Vagina (tissue), 2 donors: ENCODE results near the gene PTPN3. TPM values are rescaled to one million over a fixed set of nuclear protein-coding genes. Genes with fewer than 3 reads are reported as not detected.
"Not testable (repeated sequence)": the region's sequence is repeated elsewhere in the genome, so short reads cannot be mapped to it uniquely, and the experiment has no call there.

Experiments
- DNase-seq, 2 donors: peaks; one replicate each; pipeline ENCODE4 v3.0.0-alpha.2; 2017; ENCODE audit errors: extremely low spot score in 2 of 2
- H3K27ac ChIP-seq: fragments of 200-600 bp; sonication (generic); one replicate; pipeline ENCODE4 v1.5.1; 2019
- H3K27me3 ChIP-seq: fragments of 200-600 bp; sonication (generic); one replicate; pipeline ENCODE4 v1.5.1; 2019
- H3K36me3 ChIP-seq, 2 donors: fragments of 200-600 bp; sonication (generic); one replicate each; pipeline ENCODE4 v1.5.1; 2017 to 2019
- H3K4me1 ChIP-seq: fragments of 200-600 bp; sonication (generic); one replicate; pipeline ENCODE4 v1.5.1; 2019
- H3K4me3 ChIP-seq, 2 donors: fragments of 200-600 bp; sonication (generic); 1 replicate in 1 of 2; 2 replicates in 1 of 2; pipeline ENCODE4 v1.5.1; 2016 to 2019
- H3K9me3 ChIP-seq: fragments of 200-600 bp; sonication (generic); one replicate; pipeline ENCODE4 v1.5.1; 2019
- POLR2A ChIP-seq, 2 donors: fragments of 450-650 bp; IDR thresholded peaks; one replicate each; pipeline ENCODE4 v1.6.1; 2017; ENCODE audit warnings: antibody characterized with exemption in 2 of 2, mild to moderate bottlenecking in 2 of 2, moderate library complexity in 2 of 2
- POLR2AphosphoS5 ChIP-seq, 2 donors: sonication (generic); formaldehyde crosslinking; IDR thresholded peaks; one replicate each; pipeline ENCODE4 v1.9.0; 2017; ENCODE audit warnings: antibody characterized with exemption in 2 of 2, mild to moderate bottlenecking in 2 of 2, low read depth in 1 of 2; ENCODE audit not compliant: insufficient read depth in 1 of 2
- intact Hi-C: fragments of 100-400 bp; cut with DNase I; formaldehyde crosslinking; loops from one replicate; pipeline ENCODE4 v1.15.1; 2023
- total RNA-seq: library from RNA; depleted of rRNA; stranded (reverse); fragments of >200 nt; gene quantifications from one replicate; pipeline ENCODE4 v1.2.3, GENCODE V29; 2016
- TF ChIP-seq, protein P1 (sequence below), 3 experiments: fragments of 450-650 bp in 2 of 3; fragments of 200-600 bp in 1 of 3; sonication (generic) in 1 of 3; IDR thresholded peaks; one replicate each; pipeline ENCODE4 v1.5.1; 2017 to 2019; ENCODE audit warnings: antibody characterized with exemption in 3 of 3, mild to moderate bottlenecking in 2 of 3, moderate library complexity in 2 of 3

The PTPN3 gene
- total RNA-seq, 1 donor from 2014 or later, result 15.5 TPM

DNA sequence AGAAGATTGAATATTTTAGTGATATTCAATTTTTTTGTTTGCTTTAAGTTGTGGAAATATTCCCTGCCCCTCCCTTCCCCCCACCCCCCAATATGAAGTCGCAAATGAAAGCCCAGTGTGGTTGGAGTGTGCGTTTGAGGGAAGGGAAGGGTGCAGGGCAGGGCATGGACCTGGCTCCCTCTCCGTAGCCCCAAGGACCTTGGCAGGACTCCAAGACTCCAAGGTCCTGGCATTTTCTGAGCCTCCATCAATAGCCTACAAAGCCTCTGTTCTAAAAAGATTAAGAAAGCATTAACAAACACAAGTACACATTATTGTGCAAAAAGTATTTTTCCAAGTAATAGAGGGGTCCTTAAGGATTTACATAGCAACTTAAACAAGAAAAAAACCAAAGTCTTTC lies 38.8 kb upstream of the PTPN3 start:
- H3K27ac ChIP-seq, result peak overlapping the region; percentile 18
- DNase-seq, result no peak
- no peaks in the 10 kb centered on the region for H3K36me3 ChIP-seq
- H3K4me3 ChIP-seq, result no peak overlapping the region
- intact Hi-C loops, result no loop called here
- H3K9me3 ChIP-seq, result no peaks in the 10 kb centered on the region
- no peaks in the 10 kb centered on the region for H3K4me1 ChIP-seq
- no peaks in the 10 kb centered on the region for H3K27me3 ChIP-seq
- TF ChIP-seq POLR2A (IDR thresholded peaks at IDR 0.05) (no peak), POLR2AphosphoS5 (IDR thresholded peaks at IDR 0.05; ENCODE audit: insufficient read depth in 1 of 2, low read depth in 1 of 2) (no peak)
- TF ChIP-seq, protein P1, sequence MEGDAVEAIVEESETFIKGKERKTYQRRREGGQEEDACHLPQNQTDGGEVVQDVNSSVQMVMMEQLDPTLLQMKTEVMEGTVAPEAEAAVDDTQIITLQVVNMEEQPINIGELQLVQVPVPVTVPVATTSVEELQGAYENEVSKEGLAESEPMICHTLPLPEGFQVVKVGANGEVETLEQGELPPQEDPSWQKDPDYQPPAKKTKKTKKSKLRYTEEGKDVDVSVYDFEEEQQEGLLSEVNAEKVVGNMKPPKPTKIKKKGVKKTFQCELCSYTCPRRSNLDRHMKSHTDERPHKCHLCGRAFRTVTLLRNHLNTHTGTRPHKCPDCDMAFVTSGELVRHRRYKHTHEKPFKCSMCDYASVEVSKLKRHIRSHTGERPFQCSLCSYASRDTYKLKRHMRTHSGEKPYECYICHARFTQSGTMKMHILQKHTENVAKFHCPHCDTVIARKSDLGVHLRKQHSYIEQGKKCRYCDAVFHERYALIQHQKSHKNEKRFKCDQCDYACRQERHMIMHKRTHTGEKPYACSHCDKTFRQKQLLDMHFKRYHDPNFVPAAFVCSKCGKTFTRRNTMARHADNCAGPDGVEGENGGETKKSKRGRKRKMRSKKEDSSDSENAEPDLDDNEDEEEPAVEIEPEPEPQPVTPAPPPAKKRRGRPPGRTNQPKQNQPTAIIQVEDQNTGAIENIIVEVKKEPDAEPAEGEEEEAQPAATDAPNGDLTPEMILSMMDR (IDR thresholded peaks at IDR 0.05), result no peak

DNA sequence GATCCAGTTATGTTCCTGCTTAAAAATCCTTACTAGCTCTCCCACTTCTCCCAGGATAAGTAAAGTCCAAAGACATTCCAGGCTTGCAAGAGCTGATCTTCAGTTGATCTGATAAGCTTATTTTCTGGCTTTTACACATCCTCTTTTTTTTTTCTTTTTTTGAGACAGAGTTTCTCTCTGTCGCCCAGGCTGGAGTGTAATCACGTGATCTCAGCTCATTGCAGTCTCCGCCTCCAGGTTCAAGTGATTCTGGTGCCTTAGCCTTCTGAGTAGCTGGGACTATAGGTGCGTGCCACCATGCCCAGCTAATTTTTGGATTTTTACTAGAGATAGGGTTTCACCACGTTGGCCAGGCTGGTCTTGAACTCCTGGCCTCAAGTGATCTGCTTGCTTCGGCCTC lies 37.3 kb upstream of the PTPN3 start:
- intact Hi-C loops, result no loop called here
- no peak overlapping the region for H3K27ac ChIP-seq
- H3K4me1 ChIP-seq, result no peaks in the 10 kb centered on the region
- H3K9me3 ChIP-seq, result no peaks in the 10 kb centered on the region
- TF ChIP-seq, protein P1 (IDR thresholded peaks at IDR 0.05), result no peak
- TF ChIP-seq POLR2A (IDR thresholded peaks at IDR 0.05), result no peak
- no peak for TF ChIP-seq POLR2AphosphoS5 (IDR thresholded peaks at IDR 0.05; ENCODE audit: insufficient read depth in 1 of 2, low read depth in 1 of 2)
- no peaks in the 10 kb centered on the region for H3K36me3 ChIP-seq
- no peak overlapping the region for H3K4me3 ChIP-seq
- no peaks in the 10 kb centered on the region for H3K27me3 ChIP-seq
- DNase-seq, result no peak

DNA sequence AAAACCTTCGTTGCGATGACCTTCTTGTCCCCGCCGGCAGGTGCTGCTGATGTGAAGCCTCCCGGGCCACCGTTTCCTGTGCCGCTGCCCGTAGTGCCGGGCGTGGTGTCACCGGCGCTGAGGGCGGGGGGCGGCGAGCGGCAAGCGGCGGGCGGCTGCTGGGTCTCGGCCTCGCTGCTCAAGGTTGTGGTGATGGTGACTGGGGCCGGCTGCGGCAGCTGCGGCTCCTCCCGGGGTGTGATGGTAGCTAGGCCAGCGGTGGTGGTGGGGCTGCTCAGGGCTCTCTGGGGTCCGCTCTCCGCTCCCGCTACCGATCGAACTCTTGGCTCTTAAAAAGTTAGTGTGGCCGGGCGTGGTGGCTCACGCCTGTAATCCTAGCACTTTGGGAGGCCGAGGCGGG lies 36.0 kb upstream of the PTPN3 start:
- Histone ChIP-seq H3K27me3 (no peaks in the 10 kb centered on the region), H3K27ac (no peak overlapping the region), H3K9me3 (no peaks in the 10 kb centered on the region), H3K4me3 (no peak overlapping the region), H3K4me1 (no peaks in the 10 kb centered on the region), H3K36me3 (no peaks in the 10 kb centered on the region)
- intact Hi-C loops, result no loop called here
- DNase-seq, result no peak
- TF ChIP-seq, protein P1 (IDR thresholded peaks at IDR 0.05), result no peak
- TF ChIP-seq POLR2A (IDR thresholded peaks at IDR 0.05) (no peak), POLR2AphosphoS5 (IDR thresholded peaks at IDR 0.05; ENCODE audit: insufficient read depth in 1 of 2, low read depth in 1 of 2) (no peak)

DNA sequence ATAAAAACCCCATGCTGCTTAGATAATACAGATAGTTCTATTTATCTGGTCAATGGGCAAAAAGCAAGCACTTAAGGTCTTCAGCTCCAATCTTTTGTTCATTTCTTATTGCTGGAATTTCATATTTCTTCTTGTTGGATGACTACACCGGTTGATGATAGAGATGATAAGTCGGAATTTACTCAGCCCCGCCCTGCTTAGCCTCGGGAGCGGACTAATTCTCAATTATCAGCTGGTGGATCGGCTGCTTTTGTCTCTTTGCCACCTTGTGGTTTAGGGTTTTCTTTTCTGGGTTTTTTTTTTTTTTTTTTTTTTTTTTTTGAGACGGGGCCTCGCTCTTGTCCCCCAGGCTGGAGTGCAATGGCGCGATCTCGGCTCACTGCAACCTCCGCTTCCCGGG lies 34.5 kb upstream of the PTPN3 start:
- H3K4me1 ChIP-seq, H3K4me3 ChIP-seq, DNase-seq, H3K36me3 ChIP-seq, H3K27ac ChIP-seq, intact Hi-C loops, H3K27me3 ChIP-seq, H3K9me3 ChIP-seq: not testable (repeated sequence)

DNA sequence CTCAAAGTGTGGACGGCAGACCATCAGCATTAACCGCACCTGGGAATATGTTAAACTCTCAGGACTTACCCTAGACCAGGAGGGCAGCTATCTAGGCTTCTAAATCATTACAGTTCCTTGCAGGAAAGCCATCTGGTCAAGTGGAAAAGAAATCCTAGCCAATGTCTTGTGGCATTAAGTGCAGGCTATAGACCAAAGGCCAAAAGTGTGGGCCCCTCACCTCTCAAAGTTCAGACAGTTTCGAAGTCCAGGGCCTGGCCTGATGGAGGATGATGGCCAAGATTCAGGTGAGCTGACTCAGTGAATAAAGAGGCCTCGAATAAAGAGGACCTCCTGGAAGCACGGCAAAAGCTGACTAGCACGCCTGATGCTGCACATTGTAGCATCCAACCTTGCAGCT lies 24.0 kb upstream of the PTPN3 start:
- Histone ChIP-seq H3K27me3 (no peaks in the 10 kb centered on the region), H3K4me1 (no peaks in the 10 kb centered on the region), H3K4me3 (no peak overlapping the region), H3K9me3 (no peaks in the 10 kb centered on the region), H3K36me3 (no peaks in the 10 kb centered on the region), H3K27ac (no peak overlapping the region)
- TF ChIP-seq POLR2AphosphoS5 (IDR thresholded peaks at IDR 0.05; ENCODE audit: insufficient read depth in 1 of 2, low read depth in 1 of 2) (no peak), POLR2A (IDR thresholded peaks at IDR 0.05) (no peak)
- TF ChIP-seq, protein P1 (IDR thresholded peaks at IDR 0.05), result no peak
- intact Hi-C loops, result no loop called here
- DNase-seq, result no peak
